GM23338 (cell line): Measurements from ENCODE around the gene FAM131A. TPM values are rescaled to one million over a fixed set of nuclear protein-coding genes. Genes with fewer than 3 reads are reported as not detected.

ENCODE experiments used
- ATAC-seq: fragments of 200-7000 bp; cut with Tn5 transposase; 3 replicates; pipeline ENCODE4 v1.9.1; 2020
- DNase-seq: peaks from one replicate; pipeline ENCODE4 v3.0.0-alpha.2; 2015; ENCODE audit warnings: low spot score
- H2AFZ ChIP-seq: fragments of 200-600 bp; sonication (generic); 2 replicates; pipeline ENCODE4 v1.8.0; 2016; ENCODE audit warnings: antibody characterized with exemption, mild to moderate bottlenecking, moderate library complexity
- H3F3A ChIP-seq: fragments of 200-600 bp; sonication (generic); replicated peaks from 2 replicates; pipeline ENCODE4 v1.8.0; 2017; ENCODE audit warnings: antibody characterized with exemption, mixed run types, low read depth
- H3K27ac ChIP-seq: fragments of 200-600 bp; sonication (generic); 2 replicates; pipeline ENCODE4 v1.6.1; 2016; ENCODE audit warnings: low read depth
- H3K27me3 ChIP-seq: fragments of 200-600 bp; sonication (generic); 2 replicates; pipeline ENCODE4 v1.8.0; 2016; ENCODE audit warnings: mild to moderate bottlenecking, mixed run types, moderate library complexity; ENCODE audit not compliant: insufficient read depth
- H3K36me3 ChIP-seq: fragments of 200-600 bp; sonication (generic); 2 replicates; pipeline ENCODE4 v1.8.0; 2016; ENCODE audit warnings: mild to moderate bottlenecking; ENCODE audit not compliant: insufficient read depth
- H3K4me1 ChIP-seq: fragments of 200-600 bp; sonication (generic); 2 replicates; pipeline ENCODE4 v1.8.0; 2016; ENCODE audit warnings: mild to moderate bottlenecking, moderate library complexity; ENCODE audit not compliant: insufficient read depth
- H3K4me2 ChIP-seq: fragments of 200-600 bp; sonication (generic); 2 replicates; pipeline ENCODE4 v1.7.1; 2017; ENCODE audit warnings: mixed run types
- H3K4me3 ChIP-seq: fragments of 200-600 bp; sonication (generic); 2 replicates; pipeline ENCODE4 v1.6.1; 2016; ENCODE audit warnings: mixed run types
- H3K79me2 ChIP-seq: fragments of 200-600 bp; sonication (generic); replicated peaks from 2 replicates; pipeline ENCODE4 v1.8.0; 2017; ENCODE audit warnings: mild to moderate bottlenecking; ENCODE audit not compliant: insufficient read depth
- H3K9me2 ChIP-seq: fragments of 200-600 bp; sonication (generic); 2 replicates; pipeline ENCODE4 v1.8.0; 2017; ENCODE audit not compliant: insufficient read depth
- H4K20me1 ChIP-seq: fragments of 200-600 bp; sonication (generic); replicated peaks from 2 replicates; pipeline ENCODE4 v1.8.0; 2017; ENCODE audit warnings: mild to moderate bottlenecking; ENCODE audit not compliant: insufficient read depth
- H3K27ac Mint-ChIP-seq: 2 replicates; pipeline ENCODE4 v1.8.0; 2020; ENCODE audit warnings: inconsistent platforms, mild to moderate bottlenecking, moderate library complexity, mixed read lengths
- H3K27me3 Mint-ChIP-seq: 3 replicates; pipeline ENCODE4 v1.8.0; 2022; ENCODE audit warnings: low read depth, mild to moderate bottlenecking, moderate library complexity, mixed read lengths, inconsistent platforms; ENCODE audit not compliant: insufficient read depth, poor library complexity
- H3K36me3 Mint-ChIP-seq: 3 replicates; pipeline ENCODE4 v1.8.0; 2021; ENCODE audit warnings: low read depth, mild to moderate bottlenecking, inconsistent platforms, moderate library complexity, mixed read lengths
- H3K4me1 Mint-ChIP-seq: 3 replicates; pipeline ENCODE4 v1.8.0; 2020; ENCODE audit warnings: mild to moderate bottlenecking, inconsistent platforms, mixed read lengths
- H3K4me3 Mint-ChIP-seq: 3 replicates; pipeline ENCODE4 v1.8.0; 2021; ENCODE audit warnings: moderate library complexity, mild to moderate bottlenecking, inconsistent platforms, mixed read lengths
- H3K9me3 Mint-ChIP-seq: 3 replicates; pipeline ENCODE4 v1.8.0; 2020; ENCODE audit warnings: moderate library complexity, mild to moderate bottlenecking, inconsistent platforms, mixed read lengths
- CREB1 ChIP-seq: fragments of 250-450 bp; sonication (Bioruptor Pico); IDR thresholded peaks from 2 replicates; pipeline ENCODE4 v1.5.0; 2020; ENCODE audit warnings: low read depth, mild to moderate bottlenecking, moderate library complexity
- EZH2 ChIP-seq: fragments of 200-600 bp; sonication (generic); IDR thresholded peaks from one replicate; pipeline ENCODE4 v1.8.0; 2017; ENCODE audit warnings: antibody characterized with exemption, mild to moderate bottlenecking, low read depth; ENCODE audit not compliant: unreplicated experiment
- EZH2phosphoT487 ChIP-seq: fragments of 200-600 bp; sonication (generic); IDR thresholded peaks from one replicate; pipeline ENCODE4 v1.8.1; 2018; ENCODE audit warnings: antibody characterized with exemption; ENCODE audit not compliant: unreplicated experiment
- JUNB ChIP-seq: IDR thresholded peaks from one replicate; pipeline ENCODE4 v1.6.1; 2016; ENCODE audit warnings: antibody characterized with exemption; ENCODE audit not compliant: unreplicated experiment
- NANOG ChIP-seq: IDR thresholded peaks from 2 replicates; pipeline ENCODE4 v1.6.1; 2016; ENCODE audit warnings: antibody characterized with exemption, borderline replicate concordance
- POLR2AphosphoS5 ChIP-seq: IDR thresholded peaks from 2 replicates; pipeline ENCODE4 v1.6.1; 2016; ENCODE audit warnings: antibody characterized with exemption, low read depth
- STAT1 ChIP-seq: IDR thresholded peaks from one replicate; pipeline ENCODE4 v1.6.1; 2016; ENCODE audit warnings: antibody characterized with exemption; ENCODE audit not compliant: unreplicated experiment
- ZNF114 ChIP-seq: fragments of 250-450 bp; sonication (Bioruptor Pico); IDR thresholded peaks from 2 replicates; pipeline ENCODE4 v1.5.0; 2020; ENCODE audit warnings: mild to moderate bottlenecking, moderate library complexity
- ZNF331 ChIP-seq: fragments of 250-450 bp; sonication (Bioruptor Pico); IDR thresholded peaks from 2 replicates; pipeline ENCODE4 v1.5.0; 2020; ENCODE audit warnings: low read depth, mild to moderate bottlenecking, moderate library complexity
- polyA plus RNA-seq: library from polyadenylated mRNA; unstranded; fragments of >200 nt; fragmentation: Nextera tagmentation; extraction: Ambion mirVana; gene quantifications from 2 replicates; pipeline ENCODE4 v1.2.1, GENCODE V29; 2016
- total RNA-seq: library from RNA; depleted of rRNA; stranded (reverse); fragments of >200 nt; shearing (Covaris generic); gene quantifications from 2 replicates; pipeline ENCODE4 v1.2.3, GENCODE V29; 2014
- TF ChIP-seq, protein P1 (sequence below): IDR thresholded peaks from 2 replicates; pipeline ENCODE4 v1.6.1; 2016; ENCODE audit warnings: antibody characterized with exemption
- TF ChIP-seq, protein P2 (sequence below), 2 experiments: fragments of 200-600 bp in 1 of 2; sonication (generic) in 1 of 2; conservative IDR thresholded peaks; 2 replicates each; pipeline versions ENCODE4 v1.5.1 to v1.6.1; 2016 to 2017; ENCODE audit warnings: antibody characterized with exemption in 2 of 2, low read depth in 2 of 2, mild to moderate bottlenecking in 2 of 2, moderate library complexity in 1 of 2
- TF ChIP-seq, protein P3 (sequence below): fragments of 250-450 bp; sonication (Bioruptor Pico); IDR thresholded peaks from 2 replicates; pipeline ENCODE4 v1.5.0; 2020; ENCODE audit warnings: mild to moderate bottlenecking, moderate library complexity
- TF ChIP-seq, protein P4 (sequence below): IDR thresholded peaks from one replicate; pipeline ENCODE4 v1.6.1; 2018; ENCODE audit warnings: antibody characterized with exemption; ENCODE audit not compliant: unreplicated experiment

The FAM131A gene
- total and polyA plus RNA-seq, 2 experiments from 2014 or later: 6.7 to 31.8 TPM

DNA sequence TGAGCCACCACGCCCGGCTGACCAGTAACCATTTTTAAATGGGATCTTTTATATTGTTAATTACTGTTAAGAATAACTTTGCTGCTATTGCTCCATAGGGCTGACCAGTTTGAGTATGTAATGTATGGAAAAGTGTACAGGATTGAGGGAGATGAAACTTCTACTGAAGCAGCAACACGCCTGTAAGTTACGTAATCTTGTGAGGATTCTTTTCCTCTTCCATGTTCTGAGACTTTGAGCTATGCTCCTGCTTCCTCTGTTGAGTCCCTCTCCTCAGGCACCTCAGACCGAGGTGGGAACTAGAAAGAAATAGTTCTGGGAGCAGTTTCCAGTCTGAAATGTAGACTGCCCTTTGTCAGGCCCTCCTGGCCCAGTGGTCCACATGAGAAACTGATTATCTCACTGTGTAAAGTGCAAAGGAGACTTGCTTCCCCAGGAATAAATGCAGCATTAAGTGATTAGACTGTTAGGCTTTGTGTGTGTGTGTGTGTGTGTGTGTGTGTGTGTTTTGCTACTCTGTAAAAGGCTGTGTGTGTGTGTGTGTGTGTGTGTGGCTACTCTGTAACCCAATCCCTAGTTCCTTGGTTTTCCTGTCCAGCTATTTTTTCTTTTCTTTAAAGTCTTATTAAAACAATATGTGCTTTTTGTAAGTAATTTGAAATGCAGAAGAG, 29.4 kb downstream of the FAM131A start:
- H2AFZ ChIP-seq: no peak overlapping the region
- Mint-ChIP-seq H3K4me1 (peaks cover 27% of the 10 kb centered on the region), H3K27ac (no peak overlapping the region), H3K4me3 (no peak overlapping the region), H3K36me3 (peaks cover 57% of the 10 kb centered on the region), H3K27me3 (peaks cover 11% of the 10 kb centered on the region), H3K9me3 (peaks cover 2% of the 10 kb centered on the region; the same call in 1 of the 3 replicates)
- no peak overlapping the region for H3K4me2 ChIP-seq
- no peaks in the 10 kb centered on the region for H3K9me2 ChIP-seq
- H3F3A ChIP-seq: peaks cover 14% of the 10 kb centered on the region; the same call in 1 of the 2 replicates
- ATAC-seq: no peak
- H3K4me3 ChIP-seq: no peak overlapping the region
- no peaks in the 10 kb centered on the region for H3K27me3 ChIP-seq
- H4K20me1 ChIP-seq: peaks cover 14% of the 10 kb centered on the region; the same call in 1 of the 2 replicates
- no peak for DNase-seq
- TF ChIP-seq CREB1 (CRISPR knock-in tag): no peak
- no peak for TF ChIP-seq JUNB
- TF ChIP-seq ZNF114 (CRISPR knock-in tag): no peak
- TF ChIP-seq, protein P1, sequence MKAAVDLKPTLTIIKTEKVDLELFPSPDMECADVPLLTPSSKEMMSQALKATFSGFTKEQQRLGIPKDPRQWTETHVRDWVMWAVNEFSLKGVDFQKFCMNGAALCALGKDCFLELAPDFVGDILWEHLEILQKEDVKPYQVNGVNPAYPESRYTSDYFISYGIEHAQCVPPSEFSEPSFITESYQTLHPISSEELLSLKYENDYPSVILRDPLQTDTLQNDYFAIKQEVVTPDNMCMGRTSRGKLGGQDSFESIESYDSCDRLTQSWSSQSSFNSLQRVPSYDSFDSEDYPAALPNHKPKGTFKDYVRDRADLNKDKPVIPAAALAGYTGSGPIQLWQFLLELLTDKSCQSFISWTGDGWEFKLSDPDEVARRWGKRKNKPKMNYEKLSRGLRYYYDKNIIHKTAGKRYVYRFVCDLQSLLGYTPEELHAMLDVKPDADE: no peak
- TF ChIP-seq EZH2: no peak
- TF ChIP-seq, protein P2, sequence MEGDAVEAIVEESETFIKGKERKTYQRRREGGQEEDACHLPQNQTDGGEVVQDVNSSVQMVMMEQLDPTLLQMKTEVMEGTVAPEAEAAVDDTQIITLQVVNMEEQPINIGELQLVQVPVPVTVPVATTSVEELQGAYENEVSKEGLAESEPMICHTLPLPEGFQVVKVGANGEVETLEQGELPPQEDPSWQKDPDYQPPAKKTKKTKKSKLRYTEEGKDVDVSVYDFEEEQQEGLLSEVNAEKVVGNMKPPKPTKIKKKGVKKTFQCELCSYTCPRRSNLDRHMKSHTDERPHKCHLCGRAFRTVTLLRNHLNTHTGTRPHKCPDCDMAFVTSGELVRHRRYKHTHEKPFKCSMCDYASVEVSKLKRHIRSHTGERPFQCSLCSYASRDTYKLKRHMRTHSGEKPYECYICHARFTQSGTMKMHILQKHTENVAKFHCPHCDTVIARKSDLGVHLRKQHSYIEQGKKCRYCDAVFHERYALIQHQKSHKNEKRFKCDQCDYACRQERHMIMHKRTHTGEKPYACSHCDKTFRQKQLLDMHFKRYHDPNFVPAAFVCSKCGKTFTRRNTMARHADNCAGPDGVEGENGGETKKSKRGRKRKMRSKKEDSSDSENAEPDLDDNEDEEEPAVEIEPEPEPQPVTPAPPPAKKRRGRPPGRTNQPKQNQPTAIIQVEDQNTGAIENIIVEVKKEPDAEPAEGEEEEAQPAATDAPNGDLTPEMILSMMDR (conservative IDR thresholded peaks at IDR 0.05; ENCODE audit: low read depth in 2 of 2): no peak
- TF ChIP-seq, protein P3, sequence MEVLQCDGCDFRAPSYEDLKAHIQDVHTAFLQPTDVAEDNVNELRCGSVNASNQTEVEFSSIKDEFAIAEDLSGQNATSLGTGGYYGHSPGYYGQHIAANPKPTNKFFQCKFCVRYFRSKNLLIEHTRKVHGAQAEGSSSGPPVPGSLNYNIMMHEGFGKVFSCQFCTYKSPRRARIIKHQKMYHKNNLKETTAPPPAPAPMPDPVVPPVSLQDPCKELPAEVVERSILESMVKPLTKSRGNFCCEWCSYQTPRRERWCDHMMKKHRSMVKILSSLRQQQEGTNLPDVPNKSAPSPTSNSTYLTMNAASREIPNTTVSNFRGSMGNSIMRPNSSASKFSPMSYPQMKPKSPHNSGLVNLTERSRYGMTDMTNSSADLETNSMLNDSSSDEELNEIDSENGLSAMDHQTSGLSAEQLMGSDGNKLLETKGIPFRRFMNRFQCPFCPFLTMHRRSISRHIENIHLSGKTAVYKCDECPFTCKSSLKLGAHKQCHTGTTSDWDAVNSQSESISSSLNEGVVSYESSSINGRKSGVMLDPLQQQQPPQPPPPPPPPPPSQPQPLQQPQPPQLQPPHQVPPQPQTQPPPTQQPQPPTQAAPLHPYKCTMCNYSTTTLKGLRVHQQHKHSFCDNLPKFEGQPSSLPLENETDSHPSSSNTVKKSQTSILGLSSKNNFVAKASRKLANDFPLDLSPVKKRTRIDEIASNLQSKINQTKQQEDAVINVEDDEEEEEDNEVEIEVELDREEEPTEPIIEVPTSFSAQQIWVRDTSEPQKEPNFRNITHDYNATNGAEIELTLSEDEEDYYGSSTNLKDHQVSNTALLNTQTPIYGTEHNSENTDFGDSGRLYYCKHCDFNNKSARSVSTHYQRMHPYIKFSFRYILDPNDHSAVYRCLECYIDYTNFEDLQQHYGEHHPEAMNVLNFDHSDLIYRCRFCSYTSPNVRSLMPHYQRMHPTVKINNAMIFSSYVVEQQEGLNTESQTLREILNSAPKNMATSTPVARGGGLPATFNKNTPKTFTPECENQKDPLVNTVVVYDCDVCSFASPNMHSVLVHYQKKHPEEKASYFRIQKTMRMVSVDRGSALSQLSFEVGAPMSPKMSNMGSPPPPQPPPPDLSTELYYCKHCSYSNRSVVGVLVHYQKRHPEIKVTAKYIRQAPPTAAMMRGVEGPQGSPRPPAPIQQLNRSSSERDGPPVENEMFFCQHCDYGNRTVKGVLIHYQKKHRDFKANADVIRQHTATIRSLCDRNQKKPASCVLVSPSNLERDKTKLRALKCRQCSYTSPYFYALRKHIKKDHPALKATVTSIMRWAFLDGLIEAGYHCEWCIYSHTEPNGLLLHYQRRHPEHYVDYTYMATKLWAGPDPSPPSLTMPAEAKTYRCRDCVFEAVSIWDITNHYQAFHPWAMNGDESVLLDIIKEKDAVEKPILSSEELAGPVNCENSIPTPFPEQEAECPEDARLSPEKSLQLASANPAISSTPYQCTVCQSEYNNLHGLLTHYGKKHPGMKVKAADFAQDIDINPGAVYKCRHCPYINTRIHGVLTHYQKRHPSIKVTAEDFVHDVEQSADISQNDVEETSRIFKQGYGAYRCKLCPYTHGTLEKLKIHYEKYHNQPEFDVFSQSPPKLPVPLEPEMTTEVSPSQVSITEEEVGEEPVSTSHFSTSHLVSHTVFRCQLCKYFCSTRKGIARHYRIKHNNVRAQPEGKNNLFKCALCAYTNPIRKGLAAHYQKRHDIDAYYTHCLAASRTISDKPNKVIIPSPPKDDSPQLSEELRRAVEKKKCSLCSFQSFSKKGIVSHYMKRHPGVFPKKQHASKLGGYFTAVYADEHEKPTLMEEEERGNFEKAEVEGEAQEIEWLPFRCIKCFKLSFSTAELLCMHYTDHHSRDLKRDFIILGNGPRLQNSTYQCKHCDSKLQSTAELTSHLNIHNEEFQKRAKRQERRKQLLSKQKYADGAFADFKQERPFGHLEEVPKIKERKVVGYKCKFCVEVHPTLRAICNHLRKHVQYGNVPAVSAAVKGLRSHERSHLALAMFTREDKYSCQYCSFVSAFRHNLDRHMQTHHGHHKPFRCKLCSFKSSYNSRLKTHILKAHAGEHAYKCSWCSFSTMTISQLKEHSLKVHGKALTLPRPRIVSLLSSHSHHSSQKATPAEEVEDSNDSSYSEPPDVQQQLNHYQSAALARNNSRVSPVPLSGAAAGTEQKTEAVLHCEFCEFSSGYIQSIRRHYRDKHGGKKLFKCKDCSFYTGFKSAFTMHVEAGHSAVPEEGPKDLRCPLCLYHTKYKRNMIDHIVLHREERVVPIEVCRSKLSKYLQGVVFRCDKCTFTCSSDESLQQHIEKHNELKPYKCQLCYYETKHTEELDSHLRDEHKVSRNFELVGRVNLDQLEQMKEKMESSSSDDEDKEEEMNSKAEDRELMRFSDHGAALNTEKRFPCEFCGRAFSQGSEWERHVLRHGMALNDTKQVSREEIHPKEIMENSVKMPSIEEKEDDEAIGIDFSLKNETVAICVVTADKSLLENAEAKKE (CRISPR knock-in tag): no peak
- no peak for TF ChIP-seq STAT1
- TF ChIP-seq NANOG: no peak
- TF ChIP-seq POLR2AphosphoS5: no peak
- no peak for TF ChIP-seq ZNF331 (CRISPR knock-in tag)
- TF ChIP-seq EZH2phosphoT487: no peak
- TF ChIP-seq, protein P4, sequence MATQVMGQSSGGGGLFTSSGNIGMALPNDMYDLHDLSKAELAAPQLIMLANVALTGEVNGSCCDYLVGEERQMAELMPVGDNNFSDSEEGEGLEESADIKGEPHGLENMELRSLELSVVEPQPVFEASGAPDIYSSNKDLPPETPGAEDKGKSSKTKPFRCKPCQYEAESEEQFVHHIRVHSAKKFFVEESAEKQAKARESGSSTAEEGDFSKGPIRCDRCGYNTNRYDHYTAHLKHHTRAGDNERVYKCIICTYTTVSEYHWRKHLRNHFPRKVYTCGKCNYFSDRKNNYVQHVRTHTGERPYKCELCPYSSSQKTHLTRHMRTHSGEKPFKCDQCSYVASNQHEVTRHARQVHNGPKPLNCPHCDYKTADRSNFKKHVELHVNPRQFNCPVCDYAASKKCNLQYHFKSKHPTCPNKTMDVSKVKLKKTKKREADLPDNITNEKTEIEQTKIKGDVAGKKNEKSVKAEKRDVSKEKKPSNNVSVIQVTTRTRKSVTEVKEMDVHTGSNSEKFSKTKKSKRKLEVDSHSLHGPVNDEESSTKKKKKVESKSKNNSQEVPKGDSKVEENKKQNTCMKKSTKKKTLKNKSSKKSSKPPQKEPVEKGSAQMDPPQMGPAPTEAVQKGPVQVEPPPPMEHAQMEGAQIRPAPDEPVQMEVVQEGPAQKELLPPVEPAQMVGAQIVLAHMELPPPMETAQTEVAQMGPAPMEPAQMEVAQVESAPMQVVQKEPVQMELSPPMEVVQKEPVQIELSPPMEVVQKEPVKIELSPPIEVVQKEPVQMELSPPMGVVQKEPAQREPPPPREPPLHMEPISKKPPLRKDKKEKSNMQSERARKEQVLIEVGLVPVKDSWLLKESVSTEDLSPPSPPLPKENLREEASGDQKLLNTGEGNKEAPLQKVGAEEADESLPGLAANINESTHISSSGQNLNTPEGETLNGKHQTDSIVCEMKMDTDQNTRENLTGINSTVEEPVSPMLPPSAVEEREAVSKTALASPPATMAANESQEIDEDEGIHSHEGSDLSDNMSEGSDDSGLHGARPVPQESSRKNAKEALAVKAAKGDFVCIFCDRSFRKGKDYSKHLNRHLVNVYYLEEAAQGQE: no peak
- H3K36me3 ChIP-seq: peaks cover 24% of the 10 kb centered on the region
- H3K27ac ChIP-seq: no peak overlapping the region
- H3K79me2 ChIP-seq: peaks cover 26% of the 10 kb centered on the region
- peaks cover 17% of the 10 kb centered on the region for H3K4me1 ChIP-seq
